ENCODE results near the gene ADGRG1.

Gene ADGRG1

GRCh38 chr16:57623251-57624043, 5.0 kb upstream of the ADGRG1 start:
- ChIA-PET POLR2A (interaction anchor here (0.9 kb wide), 1 partner anchor 15 kb away, joined by 6 read pairs; no protein-coding TSS in a partner anchor), CTCF (interaction anchor here (0.8 to 1.9 kb wide), 4 partner anchors 11 to 27 kb away, joined by 3 to 11 read pairs (median 6); no protein-coding TSS in a partner anchor)

GRCh38 chr16:57624044-57624688, 4.3 kb upstream of the ADGRG1 start:
- Histone ChIP-seq H3K4me3 (ENCODE audit: low read depth, low read length) (no peak overlapping the region), H3K27ac (ENCODE audit: extremely low read depth, low read depth, low read length) (no peak overlapping the region), H3K4me1 (ENCODE audit: control insufficient read depth, insufficient read depth, low read length) (no peaks in the 10 kb centered on the region), H3K36me3 (ENCODE audit: control insufficient read depth in 2 of 2, insufficient read depth in 1 of 2, low read length in 2 of 2) (no peaks in the 10 kb centered on the region), H3K9me3 (ENCODE audit: control insufficient read depth, insufficient read depth, low read depth, low read length) (no peaks in the 10 kb centered on the region)
- 0 out of 2 replicates have a peak, but pooled peaks have one; percentile 30 for TF ChIP-seq ZNF664 (tag by site-specific recombination; IDR thresholded peaks at IDR 0.05)
- no peak for TF ChIP-seq ZNF366 (tag by site-specific recombination; conservative IDR thresholded peaks at IDR 0.05)
- ChIA-PET POLR2A (interaction anchor here (0.9 kb wide), 1 partner anchor 15 kb away, joined by 6 read pairs; no protein-coding TSS in a partner anchor), CTCF (interaction anchor here (0.8 to 1.9 kb wide), 5 partner anchors 11 to 60 kb away, joined by 3 to 11 read pairs (median 4); no protein-coding TSS in a partner anchor)

More at GRCh38 chr16:57623251-57624043, 5.0 kb upstream of the ADGRG1 start:
- H3K4me3 ChIP-seq (ENCODE audit: low read depth, low read length), result no peak overlapping the region
- TF ChIP-seq EGR2 (tag by site-specific recombination; IDR thresholded peaks at IDR 0.05; ENCODE audit: low read depth) (peak; percentile 83), RBAK (tag by site-specific recombination; IDR thresholded peaks at IDR 0.05) (no peak), ZNF354C (tag by site-specific recombination; IDR thresholded peaks at IDR 0.05; ENCODE audit: borderline replicate concordance, low read depth) (no peak), ZFHX2 (tag by site-specific recombination; conservative IDR thresholded peaks at IDR 0.05) (peak; percentile 69), ZBTB1 (tag by site-specific recombination; IDR thresholded peaks at IDR 0.05) (no peak), ZNF138 (tag by site-specific recombination; IDR thresholded peaks at IDR 0.05; ENCODE audit: borderline replicate concordance) (no peak)
- H3K36me3 ChIP-seq (ENCODE audit: control insufficient read depth in 2 of 2, insufficient read depth in 1 of 2, low read length in 2 of 2), result no peaks in the 10 kb centered on the region
- no peaks in the 10 kb centered on the region for H3K9me3 ChIP-seq (ENCODE audit: control insufficient read depth, insufficient read depth, low read depth, low read length)
- no peaks in the 10 kb centered on the region for H3K4me1 ChIP-seq (ENCODE audit: control insufficient read depth, insufficient read depth, low read length)
- no peak overlapping the region for H3K27ac ChIP-seq (ENCODE audit: extremely low read depth, low read depth, low read length)

- H3K27ac ChIP-seq (ENCODE audit: extremely low read depth, low read depth, low read length), result no peak overlapping the region
- ChIA-PET POLR2A (no interaction called here), CTCF (interaction anchor here (0.8 to 1.9 kb wide), 3 partner anchors 23 to 59 kb away, joined by 3 to 11 read pairs (median 4); no protein-coding TSS in a partner anchor)
- no peaks in the 10 kb centered on the region for H3K4me1 ChIP-seq (ENCODE audit: control insufficient read depth, insufficient read depth, low read length)
- TF ChIP-seq SCRT2 (tag by site-specific recombination; IDR thresholded peaks at IDR 0.05) (peak; percentile 38), ZNF175 (tag by site-specific recombination; IDR thresholded peaks at IDR 0.05) (no peak)
- no peaks in the 10 kb centered on the region for H3K9me3 ChIP-seq (ENCODE audit: control insufficient read depth, insufficient read depth, low read depth, low read length)
- no peaks in the 10 kb centered on the region for H3K36me3 ChIP-seq (ENCODE audit: control insufficient read depth in 2 of 2, insufficient read depth in 1 of 2, low read length in 2 of 2)
- no peak overlapping the region for H3K4me3 ChIP-seq (ENCODE audit: low read depth, low read length)
These were observed 3.5 kb upstream of the ADGRG1 start for GRCh38 chr16:57624806-57625500.

- no peaks in the 10 kb centered on the region for H3K9me3 ChIP-seq (ENCODE audit: control insufficient read depth, insufficient read depth, low read depth, low read length)
- no peaks in the 10 kb centered on the region for H3K4me1 ChIP-seq (ENCODE audit: control insufficient read depth, insufficient read depth, low read length)
- POLR2A ChIA-PET, result no interaction called here
- no peak for TF ChIP-seq GFI1B (tag by site-specific recombination; IDR thresholded peaks at IDR 0.05)
- peak; percentile 22; the same call in 1 of the 2 replicates for TF ChIP-seq GLIS2 (tag by site-specific recombination; IDR thresholded peaks at IDR 0.05)
- no peak for TF ChIP-seq ZNF843 (tag by site-specific recombination; IDR thresholded peaks at IDR 0.05)
- TF ChIP-seq ZNF561 (tag by site-specific recombination; IDR thresholded peaks at IDR 0.05; ENCODE audit: borderline replicate concordance), result no peak
- TF ChIP-seq SP7 (tag by site-specific recombination; IDR thresholded peaks at IDR 0.05), result no peak
- no peak for TF ChIP-seq ZNF677 (tag by site-specific recombination; IDR thresholded peaks at IDR 0.05)
- TF ChIP-seq, protein P1, sequence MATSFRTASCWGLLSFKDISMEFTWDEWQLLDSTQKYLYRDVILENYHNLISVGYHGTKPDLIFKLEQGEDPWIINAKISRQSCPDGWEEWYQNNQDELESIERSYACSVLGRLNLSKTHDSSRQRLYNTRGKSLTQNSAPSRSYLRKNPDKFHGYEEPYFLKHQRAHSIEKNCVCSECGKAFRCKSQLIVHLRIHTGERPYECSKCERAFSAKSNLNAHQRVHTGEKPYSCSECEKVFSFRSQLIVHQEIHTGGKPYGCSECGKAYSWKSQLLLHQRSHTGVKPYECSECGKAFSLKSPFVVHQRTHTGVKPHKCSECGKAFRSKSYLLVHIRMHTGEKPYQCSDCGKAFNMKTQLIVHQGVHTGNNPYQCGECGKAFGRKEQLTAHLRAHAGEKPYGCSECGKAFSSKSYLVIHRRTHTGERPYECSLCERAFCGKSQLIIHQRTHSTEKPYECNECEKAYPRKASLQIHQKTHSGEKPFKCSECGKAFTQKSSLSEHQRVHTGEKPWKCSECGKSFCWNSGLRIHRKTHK (tag by site-specific recombination; IDR thresholded peaks at IDR 0.05), result no peak
- TF ChIP-seq ZNF174 (tag by site-specific recombination; IDR thresholded peaks at IDR 0.05), result no peak
- H3K4me3 ChIP-seq (ENCODE audit: low read depth, low read length), result no peak overlapping the region
- CTCF ChIA-PET, result interaction anchor here (1.1 to 2.8 kb wide), 3 partner anchors 18 to 50 kb away, joined by 3 to 17 read pairs (median 3); no protein-coding TSS in a partner anchor
- H3K36me3 ChIP-seq (ENCODE audit: control insufficient read depth in 2 of 2, insufficient read depth in 1 of 2, low read length in 2 of 2), result no peaks in the 10 kb centered on the region
- no peak overlapping the region for H3K27ac ChIP-seq (ENCODE audit: extremely low read depth, low read depth, low read length)
These were observed 1.8 kb upstream of the ADGRG1 start for GRCh38 chr16:57626420-57627170.
